T-helper 2 cell (primary cell): ENCODE data around the gene PLXNA3.

Source experiments
- DNase-seq, 5 experiments: peaks; one replicate each; pipeline versions ENCODE4 v3.0.0 to v3.0.0-alpha.2; 2012 to 2022
- total RNA-seq, 2 donors: gene quantifications; one replicate each; lab custom pipeline; 2026; lab: John Stamatoyannopoulos, UW

PLXNA3 gene
- 78.0 to 111 reads per million in 2 donors for total RNA-seq

- peak; percentile 39 to 77 (median 63) for DNase-seq
Observed at GRCh38 chrX:154458116-154458953, at the start of gene PLXNA3. TSS of gene PLXNA3 (plus strand) at chrX:154458281. CDS start at chrX:154460184, 1,903 bp downstream.

- DNase-seq = no peak
Observed at GRCh38 chrX:154408659-154409221, 49.3 kb upstream of the PLXNA3 start.

GRCh38 chrX:154409222-154409871 lies 48.7 kb upstream of the PLXNA3 start, which contains the start of gene DNASE1L1:
TSS of gene DNASE1L1 (minus strand) at chrX:154409254. CDS start at chrX:154405568, 3,686 bp downstream.
- DNase-seq = no peak

GRCh38 chrX:154411981-154412340 lies 46.1 kb upstream of the PLXNA3 start:
- DNase-seq = peak in 4 of 5 experiments; percentile 22 to 78 (median 40)

- DNase-seq = peak in 2 of 5 experiments; percentile 32 to 72
Observed at GRCh38 chrX:154412468-154412867, 45.6 kb upstream of the PLXNA3 start.

- DNase-seq = no peak
Observed at GRCh38 chrX:154413142-154413541, 44.9 kb upstream of the PLXNA3 start.

GRCh38 chrX:154417157-154417556 lies 40.9 kb upstream of the PLXNA3 start:
- DNase-seq = no peak

GRCh38 chrX:154419189-154419588 lies 38.9 kb upstream of the PLXNA3 start:
- no peak for DNase-seq

GRCh38 chrX:154419688-154420401 lies 38.2 kb upstream of the PLXNA3 start:
- DNase-seq = no peak

GRCh38 chrX:154420402-154420756 lies 37.7 kb upstream of the PLXNA3 start:
- no peak for DNase-seq

GRCh38 chrX:154426916-154427770 lies 30.9 kb upstream of the PLXNA3 start:
- peak in 1 of 5 experiments; percentile 24 for DNase-seq

- DNase-seq = peak; percentile 66 to 96 (median 84)
Observed at GRCh38 chrX:154428176-154429171, 29.6 kb upstream of the PLXNA3 start, which contains the start of gene ATP6AP1. TSS of gene ATP6AP1 (plus strand) at chrX:154428677. CDS start at chrX:154428693, 16 bp downstream.

- no peak for DNase-seq
Observed at GRCh38 chrX:154429711-154430110, 28.4 kb upstream of the PLXNA3 start.

- DNase-seq = no peak
Observed at GRCh38 chrX:154430479-154430878, 27.6 kb upstream of the PLXNA3 start.

GRCh38 chrX:154430916-154431315 lies 27.2 kb upstream of the PLXNA3 start:
- no peak for DNase-seq

GRCh38 chrX:154431341-154431740 lies 26.7 kb upstream of the PLXNA3 start:
- no peak for DNase-seq

- DNase-seq = no peak
Observed at GRCh38 chrX:154432210-154432609, 25.9 kb upstream of the PLXNA3 start.

GRCh38 chrX:154433605-154434004 lies 24.5 kb upstream of the PLXNA3 start:
- DNase-seq = no peak

- DNase-seq = no peak
Observed at GRCh38 chrX:154434394-154435168, 23.5 kb upstream of the PLXNA3 start.
